ENCODE results near the gene B3GNT8.
"Not testable (repeated sequence)": the region's sequence is repeated elsewhere in the genome, so short reads cannot be mapped to it uniquely, and the experiment has no call there.

B3GNT8 gene

DNA sequence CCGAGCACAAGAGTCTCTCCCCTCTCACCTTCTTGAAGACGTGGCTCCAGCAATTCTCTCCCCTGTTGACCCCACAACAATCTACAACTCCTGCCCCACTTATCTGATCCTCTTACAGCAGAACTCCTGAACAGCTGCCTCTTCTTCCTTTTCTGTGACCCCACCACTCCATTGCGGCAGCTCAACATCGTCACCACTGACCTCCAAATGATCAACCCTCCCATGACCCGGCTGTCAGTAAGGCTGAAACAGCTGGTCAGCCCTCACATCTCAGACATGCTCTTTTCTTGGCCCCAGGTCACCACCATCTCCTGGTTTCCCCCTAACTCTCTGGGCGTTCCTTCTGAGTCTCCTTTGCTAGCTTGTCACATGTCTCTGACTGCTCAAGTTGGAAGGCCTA lies 31.8 kb downstream of the B3GNT8 start:
- no peak for DNase-seq (ENCODE audit: low read depth in 2 of 2)

DNA sequence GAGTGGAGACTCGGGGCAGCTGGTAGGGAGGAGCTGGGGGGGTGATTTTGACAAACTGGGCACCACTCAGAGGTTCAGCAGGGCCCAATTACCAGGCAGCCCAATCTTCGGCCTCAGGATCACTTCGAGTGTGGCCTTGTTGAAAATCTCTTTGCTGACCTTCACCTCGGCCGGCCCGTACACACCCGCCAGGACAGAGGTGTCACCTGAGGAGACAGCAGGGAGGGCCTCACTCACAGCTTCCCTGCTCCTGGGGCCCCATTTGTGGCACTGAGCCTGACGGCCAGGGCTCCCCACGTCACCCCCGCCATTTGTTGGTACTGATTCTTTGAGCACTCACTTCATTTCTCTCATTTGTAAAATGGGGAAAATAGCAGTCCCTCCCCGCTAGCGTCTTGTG lies 34.4 kb downstream of the B3GNT8 start:
- no peak for DNase-seq (ENCODE audit: low read depth in 2 of 2)

DNA sequence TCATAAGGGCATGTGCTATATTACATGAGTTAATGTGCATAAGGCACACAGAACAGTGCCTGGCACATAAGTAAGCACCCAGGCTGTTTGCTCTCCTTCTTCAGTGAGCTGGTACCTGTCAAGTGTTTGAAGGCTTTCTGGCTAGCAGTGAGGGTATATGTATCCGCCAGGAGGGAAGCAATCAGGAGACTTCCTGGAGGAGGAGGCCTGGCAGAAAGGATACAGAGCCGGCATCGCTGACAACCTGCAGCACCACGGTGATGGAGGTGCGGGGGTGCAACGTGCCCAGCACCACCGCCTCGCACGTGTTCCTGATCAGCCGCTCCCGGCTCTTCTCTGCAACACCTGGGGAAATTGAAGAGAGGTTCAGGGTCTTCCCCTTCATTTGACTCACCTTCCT lies 35.6 kb downstream of the B3GNT8 start:
- no peak for DNase-seq (ENCODE audit: low read depth in 2 of 2)

DNA sequence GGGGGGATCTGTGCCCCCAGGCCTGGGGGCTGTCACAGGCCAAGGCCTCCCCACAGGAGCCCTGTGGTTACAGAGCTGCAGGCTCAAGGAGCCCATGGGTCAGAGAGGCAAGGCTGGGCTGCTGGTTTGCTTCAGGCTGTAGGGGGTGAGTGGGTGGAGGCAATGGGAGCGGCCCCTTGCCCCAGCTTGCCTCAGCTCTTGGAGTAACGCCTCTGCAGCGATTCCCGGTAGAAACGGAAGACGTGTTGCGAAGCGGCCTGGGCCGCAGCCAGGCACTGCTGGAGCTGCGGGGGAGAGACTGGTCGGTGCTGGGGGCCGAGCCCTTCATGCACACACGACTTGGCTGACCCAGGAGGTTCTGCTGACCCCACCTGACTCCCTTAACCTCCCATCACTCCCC lies 40.7 kb downstream of the B3GNT8 start:
- no peak for DNase-seq (ENCODE audit: low read depth in 2 of 2)

DNA sequence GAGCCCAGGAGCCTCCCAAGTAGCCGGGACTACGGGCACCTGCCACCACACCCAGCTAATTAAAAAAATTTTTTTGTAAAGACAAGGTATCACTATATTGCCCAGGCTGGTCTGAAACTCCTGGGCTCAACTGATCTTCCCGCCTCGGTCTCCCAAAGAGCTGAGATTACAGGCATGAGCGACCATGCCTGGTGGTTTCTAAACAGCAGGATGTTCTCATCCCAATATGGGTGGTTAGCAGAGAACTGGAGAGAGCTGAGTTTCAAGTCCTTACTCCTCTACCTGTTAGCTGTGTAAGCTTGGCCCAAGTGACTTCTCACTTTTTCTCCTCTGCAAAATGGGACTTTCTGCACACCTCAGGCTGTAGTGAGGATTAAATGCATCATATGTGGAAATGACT lies 42.8 kb downstream of the B3GNT8 start:
- DNase-seq (ENCODE audit: low read depth in 2 of 2), result no peak

DNA sequence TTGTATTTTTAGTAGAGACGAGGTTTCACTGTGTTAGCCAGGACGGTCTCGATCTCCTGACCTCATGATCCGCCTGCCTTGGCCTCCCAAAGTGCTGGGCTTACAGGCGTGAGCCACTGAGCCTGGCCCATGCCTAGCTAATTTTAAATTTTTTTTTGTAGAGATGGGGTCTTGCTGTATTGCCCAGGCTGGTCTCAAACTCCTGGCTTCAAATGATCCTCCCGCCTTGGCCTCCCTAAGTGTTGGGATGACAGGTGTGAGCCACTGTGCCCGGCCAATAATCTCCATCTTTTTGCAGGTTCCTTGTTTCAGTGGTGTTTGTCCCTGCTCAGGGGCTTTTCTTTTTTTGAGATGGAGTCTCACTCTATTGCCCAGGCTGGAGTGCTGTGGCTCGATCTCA lies 45.6 kb downstream of the B3GNT8 start:
- DNase-seq (ENCODE audit: low read depth in 2 of 2), result not testable (repeated sequence)

DNA sequence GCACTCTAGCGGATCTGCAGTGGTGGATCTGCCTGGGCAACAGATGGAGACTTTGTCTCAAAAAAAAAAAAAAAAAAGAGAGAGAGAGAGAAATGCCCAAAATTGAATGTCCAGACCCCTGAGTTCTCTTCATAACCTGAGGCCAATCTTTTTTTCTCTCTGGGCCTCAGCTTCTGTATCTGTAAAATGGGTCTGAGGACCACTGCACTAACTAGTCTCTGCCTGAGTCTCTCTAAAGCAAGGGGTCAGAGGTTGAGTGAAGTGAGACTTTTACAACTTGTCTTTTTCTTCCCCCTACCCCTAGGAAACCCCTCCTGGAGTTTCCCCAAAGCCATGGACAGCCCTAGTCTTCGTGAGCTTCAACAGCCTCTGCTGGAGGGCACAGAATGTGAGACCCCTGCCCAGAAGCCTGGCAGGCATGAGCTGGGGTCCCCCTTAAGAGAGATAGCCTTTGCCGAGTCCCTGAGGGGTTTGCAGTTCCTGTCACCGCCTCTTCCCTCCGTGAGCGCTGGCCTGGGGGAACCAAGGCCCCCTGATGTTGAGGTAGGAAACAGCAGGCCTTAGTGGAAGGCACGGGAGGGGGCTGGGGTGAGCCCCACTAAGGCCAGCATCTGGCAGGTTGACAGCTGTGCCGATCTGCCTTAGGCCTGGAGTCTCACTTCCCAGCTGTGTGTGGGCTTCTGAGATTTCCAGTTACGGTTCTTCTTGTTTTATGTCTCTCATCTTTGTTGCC lies 49.0 kb downstream of the B3GNT8 start:
- DNase-seq (ENCODE audit: low read depth in 2 of 2), result no peak

DNA sequence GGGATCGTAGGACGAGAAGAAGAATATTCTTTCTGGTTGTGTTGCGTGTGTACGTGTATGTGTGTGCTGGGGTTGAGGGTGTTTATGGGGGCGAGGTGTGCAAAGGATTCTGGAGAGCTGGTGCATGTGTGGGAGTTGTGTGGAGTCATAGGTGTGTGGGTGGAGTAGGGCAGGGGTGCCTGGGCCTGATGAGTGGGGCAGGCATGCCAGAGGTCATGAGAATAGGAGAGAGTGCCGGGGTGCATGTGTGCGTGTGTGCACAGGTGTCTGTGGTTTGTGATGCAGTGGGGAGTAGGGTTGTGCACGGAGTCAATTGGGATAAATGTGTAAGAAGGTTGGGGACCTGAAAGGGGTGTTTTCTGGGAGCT lies 50.2 kb downstream of the B3GNT8 start:
- DNase-seq (ENCODE audit: low read depth in 2 of 2), result no peak

DNA sequence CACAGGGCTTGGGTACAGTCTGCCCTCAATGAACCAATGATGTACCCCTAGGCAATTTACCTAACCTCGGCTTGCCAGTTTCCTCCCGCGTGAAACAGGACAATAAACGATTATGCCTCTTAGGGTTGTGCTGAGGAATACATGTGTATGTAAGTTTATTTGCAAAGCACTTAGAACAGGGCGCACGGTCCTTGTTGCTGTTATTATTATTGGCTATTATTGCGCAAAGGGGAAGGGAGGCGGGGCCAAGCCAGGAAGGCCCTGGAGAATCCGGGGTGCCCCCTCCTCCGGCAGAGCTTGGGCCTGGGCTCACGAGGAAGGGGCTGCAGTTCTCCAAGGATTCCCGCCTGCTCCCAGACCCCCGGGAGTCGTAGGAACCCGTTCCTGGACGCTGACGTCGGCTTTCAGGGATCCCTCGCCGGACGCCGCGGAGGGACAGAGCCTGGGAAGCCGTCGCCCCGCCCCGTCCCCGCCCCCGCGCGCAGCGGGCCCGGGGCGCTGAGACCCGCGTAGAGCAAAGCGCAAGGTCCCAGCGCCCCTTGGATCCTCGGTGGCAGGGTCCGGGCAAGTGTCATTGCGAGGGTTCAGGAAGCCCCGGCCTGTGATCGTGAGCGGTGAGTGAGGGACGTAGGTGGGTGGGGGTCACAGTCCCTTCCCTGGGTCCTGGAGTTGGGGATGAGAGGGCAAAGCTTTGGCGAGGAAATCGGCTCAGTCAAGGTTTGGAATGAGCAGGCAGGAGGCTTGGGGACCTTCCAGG lies 50.8 kb downstream of the B3GNT8 start, which contains the start of gene TMEM91:
Gene TMEM91 (plus strand): TSS at position 293 of the 757 bp plus-strand sequence. CDS start 1,777 bp downstream, outside the sequence.
- no peak for DNase-seq (ENCODE audit: low read depth in 2 of 2)

All from stimulated activated CD4-positive, alpha-beta T cell treated with anti-CD3 and anti-CD28 coated beads, Interleukin-1b, Interleukin-23, amount 100 ng/mL, for 1 hour (primary cell).